Measurements from ENCODE around the gene ADGRB3. TPM values are rescaled to one million over a fixed set of nuclear protein-coding genes. Genes with fewer than 3 reads are reported as not detected.

The ADGRB3 gene
- total RNA-seq, 1 experiment from 2014 or later: 0.09 TPM

- CTCF ChIA-PET: no interaction called here
- H3K9me3 Mint-ChIP-seq (ENCODE audit: low read depth, unreplicated experiment): peaks cover 2% of the 10 kb centered on the region
- TF ChIP-seq CTCF (IDR thresholded peaks at IDR 0.05; ENCODE audit: unreplicated experiment): no peak
- no peak overlapping the region for H3K27ac Mint-ChIP-seq (ENCODE audit: unreplicated experiment)
- no peak overlapping the region for H3K4me3 Mint-ChIP-seq (ENCODE audit: low read depth, unreplicated experiment)
- no peaks in the 10 kb centered on the region for H3K27me3 Mint-ChIP-seq (ENCODE audit: unreplicated experiment)
- peaks cover 20% of the 10 kb centered on the region for H3K4me1 Mint-ChIP-seq (ENCODE audit: low read depth, unreplicated experiment)
- no TSS peak for BruUV-seq (replicated peaks)
- DNase-seq: no peak
- H3K36me3 Mint-ChIP-seq (ENCODE audit: insufficient read depth, unreplicated experiment): no peaks in the 10 kb centered on the region
- intact Hi-C loops (cut with micrococcal nuclease; ENCODE audit: unreplicated experiment): no loop called here
Measured at GRCh38 chr6:69097948-69098347, 462.9 kb downstream of the ADGRB3 start.

GRCh38 chr6:69098910-69099309, 463.8 kb downstream of the ADGRB3 start:
- intact Hi-C loops (cut with micrococcal nuclease; ENCODE audit: unreplicated experiment): no loop called here
- H3K4me3 Mint-ChIP-seq (ENCODE audit: low read depth, unreplicated experiment): no peak overlapping the region

GRCh38 chr6:69100772-69101171, 465.7 kb downstream of the ADGRB3 start:
- Mint-ChIP-seq H3K27me3 (ENCODE audit: unreplicated experiment) (no peaks in the 10 kb centered on the region), H3K4me3 (ENCODE audit: low read depth, unreplicated experiment) (no peak overlapping the region), H3K4me1 (ENCODE audit: low read depth, unreplicated experiment) (peaks cover 30% of the 10 kb centered on the region), H3K36me3 (ENCODE audit: insufficient read depth, unreplicated experiment) (no peaks in the 10 kb centered on the region), H3K27ac (ENCODE audit: unreplicated experiment) (no peak overlapping the region), H3K9me3 (ENCODE audit: low read depth, unreplicated experiment) (peaks cover 2% of the 10 kb centered on the region)
- no peak for DNase-seq
- intact Hi-C loops (cut with micrococcal nuclease; ENCODE audit: unreplicated experiment): no loop called here
- TF ChIP-seq CTCF (IDR thresholded peaks at IDR 0.05; ENCODE audit: unreplicated experiment): no peak
- CTCF ChIA-PET: no interaction called here
- no TSS peak for BruUV-seq (replicated peaks)

More at GRCh38 chr6:69098910-69099309, 463.8 kb downstream of the ADGRB3 start:
- H3K36me3 Mint-ChIP-seq (ENCODE audit: insufficient read depth, unreplicated experiment): no peaks in the 10 kb centered on the region
- CTCF ChIA-PET: interaction anchor here (0.5 kb wide), 1 partner anchor 101 kb away, joined by 6 read pairs; no protein-coding TSS in a partner anchor
- H3K4me1 Mint-ChIP-seq (ENCODE audit: low read depth, unreplicated experiment): peaks cover 20% of the 10 kb centered on the region
- peaks cover 2% of the 10 kb centered on the region for H3K9me3 Mint-ChIP-seq (ENCODE audit: low read depth, unreplicated experiment)
- TF ChIP-seq CTCF (IDR thresholded peaks at IDR 0.05; ENCODE audit: unreplicated experiment): no peak
- H3K27ac Mint-ChIP-seq (ENCODE audit: unreplicated experiment): no peak overlapping the region
- no peak for DNase-seq
- BruUV-seq (replicated peaks): no TSS peak
- no peaks in the 10 kb centered on the region for H3K27me3 Mint-ChIP-seq (ENCODE audit: unreplicated experiment)

- no peak for DNase-seq
- TF ChIP-seq CTCF (IDR thresholded peaks at IDR 0.05; ENCODE audit: unreplicated experiment): no peak
- peaks cover 18% of the 10 kb centered on the region for H3K4me1 Mint-ChIP-seq (ENCODE audit: low read depth, unreplicated experiment)
- H3K4me3 Mint-ChIP-seq (ENCODE audit: low read depth, unreplicated experiment): no peak overlapping the region
- intact Hi-C loops (cut with micrococcal nuclease; ENCODE audit: unreplicated experiment): no loop called here
- peaks cover 2% of the 10 kb centered on the region for H3K9me3 Mint-ChIP-seq (ENCODE audit: low read depth, unreplicated experiment)
- CTCF ChIA-PET: no interaction called here
- no peaks in the 10 kb centered on the region for H3K36me3 Mint-ChIP-seq (ENCODE audit: insufficient read depth, unreplicated experiment)
- no peaks in the 10 kb centered on the region for H3K27me3 Mint-ChIP-seq (ENCODE audit: unreplicated experiment)
- H3K27ac Mint-ChIP-seq (ENCODE audit: unreplicated experiment): no peak overlapping the region
- no TSS peak for BruUV-seq (replicated peaks)
Measured at GRCh38 chr6:69102416-69102815, 467.3 kb downstream of the ADGRB3 start.

All from Calu3 (cell line).